ENCODE data around the gene MCOLN3.

MCOLN3 gene

GRCh38 chr1:85087659-85088407, 39.5 kb upstream of the MCOLN3 start:
- no peak for TF ChIP-seq CTCF (IDR thresholded peaks at IDR 0.05; ENCODE audit: low read depth, low read length)
- no peak overlapping the region for H3K4me3 ChIP-seq (replicated peaks in 1 of 2; ENCODE audit: low read depth in 2 of 2, low read length in 2 of 2)
- DNase-seq (ENCODE audit: low read depth in 2 of 2): peak in 1 of 2 donors; percentile 55

DNA sequence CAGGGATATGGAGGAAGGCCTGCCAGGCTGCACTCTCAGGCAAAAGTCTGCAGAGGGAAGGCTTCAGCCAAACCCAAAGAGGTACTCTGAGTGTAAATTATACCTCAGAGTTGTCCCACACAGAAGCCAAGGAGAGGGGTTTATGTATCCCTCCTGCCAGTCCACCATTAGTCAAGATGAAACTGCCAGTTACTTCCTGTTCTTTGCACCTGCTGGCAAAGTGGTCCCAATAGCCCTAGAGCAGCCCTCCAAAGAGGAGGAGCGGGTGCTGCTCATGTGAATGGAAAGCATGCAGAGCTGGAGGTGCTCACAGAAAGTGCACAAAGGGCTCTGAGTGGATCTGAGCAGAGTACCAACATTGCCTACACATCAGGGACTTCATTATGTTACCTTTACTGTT, 37.1 kb upstream of the MCOLN3 start:
- H3K4me3 ChIP-seq (replicated peaks in 1 of 2; ENCODE audit: low read depth in 2 of 2, low read length in 2 of 2): no peak overlapping the region
- no peak for DNase-seq (ENCODE audit: low read depth in 2 of 2)
- TF ChIP-seq CTCF (IDR thresholded peaks at IDR 0.05; ENCODE audit: low read depth, low read length): no peak

GRCh38 chr1:85078903-85079302, 30.6 kb upstream of the MCOLN3 start:
- H3K4me3 ChIP-seq (replicated peaks in 1 of 2; ENCODE audit: low read depth in 2 of 2, low read length in 2 of 2): no peak overlapping the region
- peak; percentile 42 to 49 for DNase-seq (ENCODE audit: low read depth in 2 of 2)
- peak; percentile 22 for TF ChIP-seq CTCF (IDR thresholded peaks at IDR 0.05; ENCODE audit: low read depth, low read length)

DNA sequence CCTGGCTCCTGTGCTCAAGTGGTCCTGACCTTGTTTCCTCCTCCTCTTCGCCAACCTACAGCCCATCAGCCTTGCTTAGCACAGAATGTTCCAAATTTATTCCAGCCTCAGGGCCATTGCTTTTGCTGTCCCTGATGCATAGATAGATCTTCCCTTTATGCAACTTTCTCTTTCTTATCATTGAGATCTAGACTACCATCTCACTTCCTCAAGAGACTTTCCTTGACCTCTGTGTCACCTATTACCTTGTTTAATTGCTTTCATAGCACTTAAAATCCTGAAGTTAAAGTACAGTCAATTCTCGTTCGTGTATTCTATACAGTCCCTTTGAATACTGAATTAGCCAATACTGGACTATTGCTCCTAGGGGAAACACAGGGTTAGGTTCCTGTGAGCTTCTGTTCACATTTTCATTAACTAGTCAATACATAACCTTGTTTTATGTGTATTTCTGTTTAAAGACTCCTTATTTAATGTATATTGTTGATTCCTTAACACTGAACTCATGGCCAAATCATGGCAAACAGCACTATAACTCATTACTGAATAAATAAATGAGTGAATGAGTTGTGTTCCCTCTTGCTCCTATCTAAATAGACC, 26.2 kb upstream of the MCOLN3 start:
- no peak for DNase-seq (ENCODE audit: low read depth in 2 of 2)
- no peak overlapping the region for H3K4me3 ChIP-seq (replicated peaks in 1 of 2; ENCODE audit: low read depth in 2 of 2, low read length in 2 of 2)
- no peak for TF ChIP-seq CTCF (IDR thresholded peaks at IDR 0.05; ENCODE audit: low read depth, low read length)

DNA sequence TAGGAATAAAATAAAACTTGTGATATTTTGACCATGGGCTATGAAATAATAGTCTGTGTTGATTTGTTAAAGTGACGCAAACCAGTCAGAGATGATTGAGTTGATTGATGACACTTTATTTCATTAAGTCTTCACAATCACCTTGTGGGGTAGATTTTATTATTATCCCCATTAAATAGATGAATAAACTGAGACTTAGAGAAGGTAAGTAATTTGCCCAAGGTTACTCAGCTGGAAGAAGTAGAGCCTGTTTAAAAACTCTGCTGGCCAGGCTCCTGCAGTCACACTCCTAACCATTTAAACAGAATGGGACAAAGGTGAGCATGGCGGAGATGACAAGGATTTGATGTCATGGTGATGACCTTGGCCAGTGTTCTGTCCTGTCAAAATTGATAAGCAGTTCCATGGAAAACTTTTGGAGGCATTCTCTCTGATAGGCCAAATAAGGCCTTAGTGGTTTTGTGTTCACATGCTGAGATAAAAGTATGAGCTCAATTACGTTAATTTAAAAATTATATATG, 22.7 kb upstream of the MCOLN3 start:
- H3K4me3 ChIP-seq (replicated peaks in 1 of 2; ENCODE audit: low read depth in 2 of 2, low read length in 2 of 2): no peak overlapping the region
- no peak for DNase-seq (ENCODE audit: low read depth in 2 of 2)
- TF ChIP-seq CTCF (IDR thresholded peaks at IDR 0.05; ENCODE audit: low read depth, low read length): no peak

DNA sequence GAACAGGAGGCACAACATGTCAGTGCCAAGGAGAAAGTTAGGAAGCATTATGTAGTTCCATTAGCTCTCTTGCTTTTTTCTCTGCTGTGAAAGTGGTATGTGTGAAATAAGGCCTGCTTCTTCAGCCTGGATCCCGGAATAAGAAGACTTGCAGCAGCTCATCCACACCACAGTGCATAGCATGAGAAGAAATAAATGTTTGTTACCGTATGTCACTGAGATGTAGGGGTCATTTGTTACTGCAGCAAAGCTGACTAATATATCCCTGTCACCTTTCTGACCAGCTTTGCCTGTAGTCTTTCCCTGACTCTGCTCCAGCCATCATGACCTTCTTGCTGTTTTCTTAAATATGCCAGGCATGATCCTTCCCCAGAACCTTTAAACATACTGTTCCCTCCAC, 20.5 kb upstream of the MCOLN3 start:
- no peak for TF ChIP-seq CTCF (IDR thresholded peaks at IDR 0.05; ENCODE audit: low read depth, low read length)
- H3K4me3 ChIP-seq (replicated peaks in 1 of 2; ENCODE audit: low read depth in 2 of 2, low read length in 2 of 2): no peak overlapping the region
- no peak for DNase-seq (ENCODE audit: low read depth in 2 of 2)

Data from cardiac fibroblast (primary cell).